Transverse colon (tissue), 4 donors: ENCODE measurements around the gene SPARCL1. TPM values are rescaled to one million over a fixed set of nuclear protein-coding genes. Genes with fewer than 3 reads are reported as not detected.
A peak's percentile ranks its signal among the peaks of the same experiment; 100 is the strongest.

ENCODE experiments used
- DNase-seq: peaks from one replicate; pipeline ENCODE4 v3.0.0-alpha.2; 2019
- H3K27ac ChIP-seq, 4 donors: fragments of 200-600 bp; sonication (generic); 2 replicates each; pipeline ENCODE4 v1.5.1; 2016 to 2018; ENCODE audit warnings: inconsistent platforms in 4 of 4
- H3K27me3 ChIP-seq: fragments of 200-600 bp; sonication (generic); 2 replicates; pipeline ENCODE4 v1.5.1; 2017; ENCODE audit warnings: inconsistent platforms
- H3K36me3 ChIP-seq, 4 donors: fragments of 200-600 bp; sonication (generic); 2 replicates each; pipeline ENCODE4 v1.5.1; 2017 to 2019; ENCODE audit warnings: inconsistent platforms in 4 of 4
- H3K4me1 ChIP-seq, 4 donors: fragments of 200-600 bp; sonication (generic); 2 replicates each; pipeline ENCODE4 v1.5.1; 2017 to 2020; ENCODE audit warnings: inconsistent platforms in 4 of 4
- H3K4me3 ChIP-seq, 4 donors: fragments of 200-600 bp; sonication (generic); 1 replicate in 1 of 4; 2 replicates in 3 of 4; pipeline versions ENCODE4 v1.5.1 to v1.6.1; 2017 to 2019; ENCODE audit warnings: inconsistent platforms in 4 of 4
- H3K9me3 ChIP-seq, 2 donors: fragments of 200-600 bp; sonication (generic); 2 replicates each; pipeline ENCODE4 v1.5.1; 2017 to 2019; ENCODE audit warnings: inconsistent platforms in 2 of 2
- CTCF ChIP-seq, 5 experiments: fragments of 200-600 bp in 3 of 5; fragments of 450-650 bp in 2 of 5; sonication (generic) in 3 of 5; IDR thresholded peaks; 1 replicate in 2 of 5; 2 replicates in 3 of 5; pipeline ENCODE4 v1.5.1; 2016 to 2017; ENCODE audit warnings: antibody characterized with exemption in 5 of 5, inconsistent platforms in 3 of 5, mild to moderate bottlenecking in 2 of 5, moderate library complexity in 1 of 5
- EP300 ChIP-seq: sonication (generic); formaldehyde crosslinking; IDR thresholded peaks from one replicate; pipeline ENCODE4 v1.6.1; 2017; ENCODE audit warnings: antibody characterized with exemption, low read depth
- POLR2A ChIP-seq: fragments of 450-650 bp; IDR thresholded peaks from one replicate; pipeline ENCODE4 v1.6.1; 2016; ENCODE audit warnings: antibody characterized with exemption, mild to moderate bottlenecking, moderate library complexity
- POLR2AphosphoS5 ChIP-seq, 3 donors: sonication (generic); formaldehyde crosslinking; IDR thresholded peaks; one replicate each; pipeline ENCODE4 v1.6.1; 2016; ENCODE audit warnings: antibody characterized with exemption in 3 of 3
- WGBS, 2 donors: methylation state at CpG; one replicate each; pipeline ENCODE4 v1.1.5; 2018; ENCODE audit warnings: low coverage in 1 of 2; 5-methylcytosine and 5-hydroxymethylcytosine counted together
- in situ Hi-C, 4 donors: fragments of 200-750 bp; cut with MboI; loops; one replicate each; pipeline versions ENCODE4 v1.15.0 to v1.15.1; 2017; ENCODE audit warnings: low sequenced_read_pairs in 3 of 4, low pct_ligation_motif_present in 1 of 4, low pct_unique_long_range_greater_than_20kb in 1 of 4
- intact Hi-C: fragments of 100-400 bp; cut with DNase I; formaldehyde crosslinking; loops from one replicate; pipeline ENCODE4 v1.15.1; 2023; ENCODE audit warnings: low total_unique reads
- total RNA-seq, 4 donors: library from RNA; depleted of rRNA; stranded (reverse); fragments of >200 nt; gene quantifications; one replicate each; pipeline ENCODE4 v1.1.0, GENCODE V29; 2016

The SPARCL1 gene
- total RNA-seq, 4 donors from 2014 or later: 113 to 228 (median 151) TPM

DNA sequence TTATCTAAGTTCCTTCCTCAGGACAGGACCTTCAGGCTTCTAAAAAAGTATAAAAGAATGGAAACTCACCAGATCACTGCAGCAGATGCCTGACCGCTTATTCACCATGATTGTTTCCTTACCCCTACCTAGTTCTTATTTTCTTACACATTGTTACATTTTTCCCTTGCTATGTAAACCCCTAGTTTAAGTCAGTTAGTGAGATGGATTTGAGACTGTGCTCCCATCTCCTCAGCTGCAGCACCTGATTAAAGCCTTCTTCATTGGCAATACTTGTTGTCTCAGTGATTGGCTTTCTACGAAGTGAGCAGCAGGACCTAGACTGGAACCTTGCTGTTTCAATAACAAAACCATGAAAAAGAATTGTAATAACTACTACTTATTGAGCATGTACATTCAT, 4.7 kb downstream of the SPARCL1 start:
- in situ Hi-C loops: no loop called here
- TF ChIP-seq CTCF (IDR thresholded peaks at IDR 0.05): no peak
- no peak for TF ChIP-seq POLR2AphosphoS5 (IDR thresholded peaks at IDR 0.05)
- TF ChIP-seq POLR2A: no peak
- TF ChIP-seq EP300: no peak
- H3K4me1 ChIP-seq: peaks cover 0 to 34% (median 14%) of the 10 kb centered on the region in 4 donors

GRCh38 chr4:87523307-87523706, 5.9 kb downstream of the SPARCL1 start:
- TF ChIP-seq EP300 (no peak), POLR2AphosphoS5 (IDR thresholded peaks at IDR 0.05) (no peak), POLR2A (no peak), CTCF (IDR thresholded peaks at IDR 0.05) (no peak)
- Histone ChIP-seq H3K36me3 (no peaks in the 10 kb centered on the region), H3K4me1 (peaks cover 0 to 34% (median 14%) of the 10 kb centered on the region in 4 donors), H3K27ac (peak overlapping the region; percentile 79 to 91 (median 84)), H3K9me3 (peaks cover 6 to 7% of the 10 kb centered on the region in 2 donors), H3K27me3 (no peaks in the 10 kb centered on the region), H3K4me3 (no peak overlapping the region)
- DNase-seq: no peak
- intact Hi-C loops (no loop called here), in situ Hi-C loops (no loop called here)
- WGBS, 2 donors: 58 to 75% methylated on average over 4 of the region's 4 CpGs

More for the DNA sequence above, 4.7 kb downstream of the SPARCL1 start:
- 73 to 94% methylated on average over 2 of the region's 2 CpGs for WGBS, 2 donors
- DNase-seq: no peak
- Histone ChIP-seq H3K4me3 (peak overlapping the region in 1 of 4 donors; percentile 51), H3K9me3 (peaks cover 6 to 7% of the 10 kb centered on the region in 2 donors), H3K27me3 (no peaks in the 10 kb centered on the region), H3K27ac (peak overlapping the region; percentile 79 to 91 (median 84)), H3K36me3 (no peaks in the 10 kb centered on the region)
- intact Hi-C loops: no loop called here

DNA sequence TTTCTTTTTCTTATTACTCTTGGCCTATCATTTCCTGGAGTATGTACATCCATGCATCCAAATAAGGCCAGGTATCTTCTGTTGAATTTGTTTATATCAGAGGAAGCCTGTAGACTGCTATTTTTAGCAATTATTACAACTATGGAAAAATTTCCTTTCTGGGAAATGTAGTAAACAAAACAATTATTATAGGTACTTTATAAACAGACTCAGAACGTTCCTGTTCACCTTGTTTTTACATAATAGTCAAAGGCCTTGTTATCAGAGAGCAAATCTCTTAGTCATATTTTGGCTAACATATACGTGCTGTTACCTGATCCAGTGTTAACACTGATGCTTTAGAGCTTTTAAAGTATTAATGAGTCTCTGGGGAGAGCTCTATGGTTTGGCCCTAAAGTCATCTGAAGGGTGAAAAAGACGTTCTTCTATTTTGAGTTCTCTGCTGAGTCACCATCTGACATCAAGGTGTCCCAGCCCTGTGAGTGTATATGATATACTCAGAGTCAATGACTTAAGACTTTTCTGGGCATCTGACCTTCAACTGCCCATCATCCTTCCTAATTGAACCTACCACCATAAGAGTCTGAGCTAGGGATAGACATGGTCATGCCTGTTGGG, 7.3 kb downstream of the SPARCL1 start:
- H3K27ac ChIP-seq: peak overlapping the region; percentile 79 to 91 (median 84)
- in situ Hi-C loops: no loop called here
- H3K36me3 ChIP-seq: no peaks in the 10 kb centered on the region
- DNase-seq: no peak
- no peaks in the 10 kb centered on the region for H3K27me3 ChIP-seq
- TF ChIP-seq CTCF (IDR thresholded peaks at IDR 0.05): no peak
- TF ChIP-seq EP300: peak; percentile 44
- WGBS, 2 donors: 36 to 46% methylated on average over 3 of the region's 3 CpGs
- no peak overlapping the region for H3K4me3 ChIP-seq
- intact Hi-C loops: no loop called here
- peaks cover 0 to 42% (median 16%) of the 10 kb centered on the region in 4 donors for H3K4me1 ChIP-seq
- H3K9me3 ChIP-seq: peaks cover 6 to 7% of the 10 kb centered on the region in 2 donors

GRCh38 chr4:87521319-87521718, 7.9 kb downstream of the SPARCL1 start:
- TF ChIP-seq POLR2AphosphoS5 (IDR thresholded peaks at IDR 0.05): no peak
- TF ChIP-seq CTCF (IDR thresholded peaks at IDR 0.05): no peak
- no peak for TF ChIP-seq POLR2A
- TF ChIP-seq EP300: no peak
- intact Hi-C loops (no loop called here), in situ Hi-C loops (no loop called here)
- Histone ChIP-seq H3K27ac (peak overlapping the region; percentile 79 to 91 (median 84)), H3K4me1 (peaks cover 0 to 42% (median 16%) of the 10 kb centered on the region in 4 donors), H3K4me3 (no peak overlapping the region), H3K36me3 (no peaks in the 10 kb centered on the region), H3K27me3 (no peaks in the 10 kb centered on the region), H3K9me3 (peaks cover 6 to 7% of the 10 kb centered on the region in 2 donors)
- WGBS, 2 donors: 27 to 50% methylated on average over 1 of the region's 1 CpG
- DNase-seq: no peak
